ENCODE results near the gene KLRF1.

GRCh38 chr12:9779209-9779608, 48.1 kb upstream of the KLRF1 start:
- TF ChIP-seq FOXM1 (IDR thresholded peaks at IDR 0.05; ENCODE audit: borderline replicate concordance) (no peak), ELF4 (IDR thresholded peaks at IDR 0.05) (no peak), FOXA1 (IDR thresholded peaks at IDR 0.05) (no peak), CTBP1 (IDR thresholded peaks at IDR 0.05; ENCODE audit: borderline replicate concordance) (no peak), SUZ12 (IDR thresholded peaks at IDR 0.05) (no peak), SP1 (IDR thresholded peaks at IDR 0.05) (no peak), FOXK2 (IDR thresholded peaks at IDR 0.05) (no peak), LEF1 (IDR thresholded peaks at IDR 0.05; ENCODE audit: borderline replicate concordance) (no peak), BHLHE40 (IDR thresholded peaks at IDR 0.05; ENCODE audit: borderline replicate concordance) (no peak), PKNOX1 (IDR thresholded peaks at IDR 0.05) (no peak), HDGF (IDR thresholded peaks at IDR 0.05; ENCODE audit: borderline replicate concordance) (no peak)

Data from HEK293T (cell line).